GM19240 (cell line): ENCODE results near the gene KIAA1958.

Experiments used
- DNase-seq: peaks from one replicate; pipeline ENCODE4 v3.0.0; 2011; ENCODE audit warnings: low spot score; ENCODE audit not compliant: insufficient read length

The KIAA1958 gene

DNA sequence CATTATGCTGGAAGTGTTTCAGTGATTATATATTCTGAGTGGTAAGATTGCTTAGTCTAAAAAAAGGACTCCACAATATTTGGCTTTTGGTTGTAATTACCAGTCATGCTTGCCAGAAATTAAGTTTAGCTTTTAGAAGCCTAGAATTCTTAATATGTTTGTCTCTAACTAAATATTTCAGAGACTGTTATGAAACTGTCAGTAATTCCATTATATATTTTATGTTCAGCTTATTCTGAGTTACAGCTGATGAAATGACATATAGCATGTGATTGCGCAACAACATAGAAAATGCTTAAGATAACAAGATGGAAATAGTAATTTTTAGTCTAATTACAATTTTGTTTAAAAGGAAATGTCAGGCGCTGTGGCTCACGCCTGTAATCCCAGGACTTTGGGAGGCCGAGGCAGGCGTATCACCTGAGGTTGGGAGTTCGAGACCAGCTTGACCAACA lies 44.2 kb downstream of the KIAA1958 start:
- DNase-seq: no peak

DNA sequence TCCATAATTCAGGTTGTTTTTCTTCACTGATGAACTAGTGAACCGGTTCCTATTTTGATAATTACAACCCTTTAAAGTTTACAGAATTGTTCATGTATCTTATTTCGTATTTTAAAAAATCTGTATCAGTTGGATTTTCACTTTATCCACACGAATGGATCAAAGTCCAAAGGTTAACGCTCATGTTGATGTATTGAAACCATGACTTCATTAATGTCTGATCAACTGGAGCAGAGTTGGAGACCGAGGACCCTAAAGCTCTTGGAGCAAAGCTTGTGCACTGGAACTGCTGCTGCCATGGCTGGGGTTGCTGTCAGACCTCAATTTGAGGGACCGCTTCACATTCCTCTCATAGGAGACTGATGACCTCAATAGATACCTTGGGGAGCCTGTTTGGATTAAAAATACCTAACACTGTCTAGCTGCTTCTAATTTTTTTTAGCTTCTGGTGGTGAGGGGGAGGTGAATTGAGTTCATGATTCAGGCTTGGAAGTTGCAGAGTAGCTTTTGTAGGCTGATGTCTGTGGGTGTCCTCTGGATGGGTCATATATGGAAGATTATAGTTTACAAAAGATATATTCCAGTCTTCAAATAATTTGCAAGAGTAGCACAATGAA lies 45.1 kb downstream of the KIAA1958 start:
- DNase-seq: no peak

GRCh38 chr9:112532427-112532826 lies 45.8 kb downstream of the KIAA1958 start:
- no peak for DNase-seq

DNA sequence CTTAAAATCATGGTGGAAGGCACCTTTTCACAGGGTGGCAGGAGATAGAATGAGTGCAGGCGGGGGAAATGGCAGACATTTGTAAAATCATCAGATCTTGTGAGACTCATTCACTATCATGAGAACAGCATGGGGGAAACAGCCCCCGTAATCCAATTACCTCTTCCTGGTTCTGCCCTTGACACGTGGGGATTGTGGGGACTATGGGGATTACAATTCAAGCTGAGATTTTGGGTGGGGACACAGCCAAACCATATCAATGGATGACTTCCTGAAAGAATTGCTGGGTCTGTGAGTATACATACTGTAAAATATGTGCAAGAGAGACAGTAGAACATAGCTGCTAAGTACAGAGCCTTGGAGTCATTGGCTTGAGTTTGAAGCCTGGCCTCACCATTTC lies 47.0 kb downstream of the KIAA1958 start:
- no peak for DNase-seq

DNA sequence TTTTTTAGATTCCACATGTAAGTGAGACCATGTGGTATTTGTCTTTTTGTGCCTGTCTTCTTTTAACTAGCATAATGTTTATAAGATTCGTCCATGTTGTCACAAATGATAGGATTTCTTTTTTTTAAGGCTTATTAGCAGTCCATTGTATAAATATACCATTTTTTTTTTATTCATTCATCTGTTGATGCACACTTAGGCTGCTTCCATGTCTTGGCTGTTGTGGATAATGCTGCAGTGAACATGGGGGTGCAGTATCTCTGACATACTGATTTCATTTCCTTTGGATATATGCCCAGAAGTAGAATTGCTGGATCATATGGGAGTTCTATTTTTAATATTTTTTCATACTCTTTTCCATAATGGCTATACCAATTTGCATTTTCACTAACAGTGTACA lies 48.7 kb downstream of the KIAA1958 start:
- DNase-seq: no peak

GRCh38 chr9:112535811-112536210 lies 49.2 kb downstream of the KIAA1958 start:
- no peak for DNase-seq

- no peak for DNase-seq
Observed at GRCh38 chr9:112537561-112537960, 50.9 kb downstream of the KIAA1958 start.

GRCh38 chr9:112540800-112541199 lies 54.2 kb downstream of the KIAA1958 start:
- DNase-seq: no peak

DNA sequence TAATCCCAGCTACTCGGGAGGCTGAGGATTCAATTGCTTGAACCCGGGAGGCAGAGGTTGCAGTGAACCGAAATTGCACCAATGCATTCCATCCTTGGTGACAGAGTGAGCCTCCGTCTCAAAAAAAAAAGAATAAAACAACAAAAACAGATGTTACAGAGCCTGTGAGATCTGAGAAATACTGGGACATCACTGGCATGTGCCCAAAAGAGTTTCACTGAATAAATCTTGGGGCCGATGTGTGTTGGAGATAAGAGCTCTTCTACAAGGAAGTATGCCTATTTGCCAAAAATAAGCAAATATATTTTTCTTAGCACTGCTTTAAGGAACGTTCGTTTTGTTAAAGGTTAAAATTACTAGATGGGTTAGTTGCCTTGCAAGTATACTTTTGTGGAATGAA lies 55.1 kb downstream of the KIAA1958 start:
- DNase-seq: no peak

- no peak for DNase-seq
Observed at GRCh38 chr9:112542593-112543292, 56.1 kb downstream of the KIAA1958 start.

GRCh38 chr9:112544477-112544876 lies 57.9 kb downstream of the KIAA1958 start:
- DNase-seq: no peak

DNA sequence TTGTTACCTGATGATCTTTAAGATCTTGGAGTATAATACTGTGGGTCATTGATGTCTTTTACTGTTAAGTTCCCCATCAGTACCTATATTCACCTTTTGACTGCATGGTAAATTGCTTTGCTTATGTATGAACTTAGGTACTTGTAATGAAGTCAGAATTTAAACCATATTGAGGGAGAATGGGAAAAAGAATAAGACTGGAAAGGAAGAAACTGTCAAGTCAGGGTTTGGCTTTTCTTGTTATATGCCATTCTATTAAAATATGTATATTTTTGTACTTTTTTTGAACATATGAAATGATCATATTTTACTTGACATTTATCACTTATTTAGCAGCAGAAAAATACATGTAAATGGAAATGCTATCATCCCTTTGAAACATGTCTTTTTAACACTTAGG lies 58.6 kb downstream of the KIAA1958 start:
- DNase-seq: no peak

GRCh38 chr9:112546149-112547012 lies 59.8 kb downstream of the KIAA1958 start:
- DNase-seq: no peak

- no peak for DNase-seq
Observed at GRCh38 chr9:112548051-112548440, 61.4 kb downstream of the KIAA1958 start.

DNA sequence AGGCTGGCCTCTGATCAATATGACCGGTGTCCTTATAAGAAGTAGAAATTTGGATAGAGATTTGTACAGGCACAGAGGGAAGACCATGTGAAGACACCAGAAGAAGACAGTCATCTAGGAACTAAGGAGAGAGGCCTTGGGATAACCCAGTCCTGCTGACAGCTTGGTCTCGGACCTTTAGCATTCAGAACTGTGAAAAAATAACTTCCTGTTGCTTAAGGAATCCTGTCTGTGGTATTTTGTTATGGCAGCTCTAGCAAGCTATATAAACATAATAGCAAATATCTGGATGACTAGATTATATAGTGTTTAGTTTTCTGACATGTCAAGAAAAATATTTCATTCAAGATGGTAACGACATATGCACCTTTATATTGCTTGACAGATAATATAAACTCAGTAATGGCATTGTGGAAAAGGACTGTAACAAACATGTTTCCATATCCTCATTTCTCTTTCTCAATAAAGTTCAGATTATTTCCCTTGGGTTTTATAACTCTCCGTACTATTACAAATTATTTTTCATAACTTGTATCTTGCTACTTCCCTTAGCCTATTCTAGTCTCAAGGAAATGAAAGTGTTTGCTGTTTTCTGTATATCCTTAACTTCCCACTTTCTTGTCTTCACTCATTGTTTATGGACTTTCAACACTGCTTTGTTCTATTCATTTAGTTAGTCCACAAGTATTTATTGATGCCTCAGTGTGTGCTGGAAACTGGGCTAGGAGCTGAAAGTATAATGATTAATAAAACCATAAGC lies 62.4 kb downstream of the KIAA1958 start:
- DNase-seq: no peak

- DNase-seq: no peak
Observed at GRCh38 chr9:112550531-112550930, 63.9 kb downstream of the KIAA1958 start.

- no peak for DNase-seq
Observed at GRCh38 chr9:112551641-112552040, 65.0 kb downstream of the KIAA1958 start.

DNA sequence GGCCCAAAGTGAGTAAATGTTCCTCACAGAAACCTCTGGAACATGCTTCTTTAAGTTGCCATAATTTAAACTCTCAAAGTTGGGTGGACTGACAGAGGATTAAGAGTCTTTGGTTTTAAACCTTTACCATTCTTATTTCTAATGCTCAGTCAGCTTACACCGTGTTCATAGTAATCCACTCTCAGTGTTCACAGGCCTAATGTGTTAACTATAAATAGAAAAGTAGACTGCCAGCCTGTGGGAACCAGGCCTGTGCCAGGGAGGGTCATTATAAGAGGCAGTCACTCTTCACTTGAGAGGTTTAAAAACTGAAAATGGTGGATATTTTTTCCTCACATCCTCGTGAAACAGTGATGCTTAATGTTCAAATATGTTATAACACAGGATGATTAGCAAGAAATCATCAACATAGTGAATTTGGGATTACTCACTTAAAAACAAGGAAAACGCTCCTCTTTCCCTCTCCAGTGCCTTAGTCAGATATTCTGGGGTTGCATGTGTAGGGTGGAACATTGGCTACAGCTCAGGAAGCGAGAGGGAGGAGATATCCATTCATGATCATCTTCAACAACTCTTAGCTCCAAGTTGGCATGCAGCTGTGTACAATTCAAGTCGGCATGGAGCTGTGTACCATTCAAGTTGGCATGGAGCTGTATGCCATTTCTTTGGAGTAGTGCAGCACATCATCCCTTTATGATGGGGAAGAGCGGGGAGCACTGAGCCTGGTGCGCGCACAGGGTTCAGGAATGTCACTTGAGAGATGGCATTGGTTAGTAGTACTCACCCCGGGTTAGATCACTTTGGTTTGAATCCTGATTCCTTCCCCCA lies 65.8 kb downstream of the KIAA1958 start:
- no peak for DNase-seq

DNA sequence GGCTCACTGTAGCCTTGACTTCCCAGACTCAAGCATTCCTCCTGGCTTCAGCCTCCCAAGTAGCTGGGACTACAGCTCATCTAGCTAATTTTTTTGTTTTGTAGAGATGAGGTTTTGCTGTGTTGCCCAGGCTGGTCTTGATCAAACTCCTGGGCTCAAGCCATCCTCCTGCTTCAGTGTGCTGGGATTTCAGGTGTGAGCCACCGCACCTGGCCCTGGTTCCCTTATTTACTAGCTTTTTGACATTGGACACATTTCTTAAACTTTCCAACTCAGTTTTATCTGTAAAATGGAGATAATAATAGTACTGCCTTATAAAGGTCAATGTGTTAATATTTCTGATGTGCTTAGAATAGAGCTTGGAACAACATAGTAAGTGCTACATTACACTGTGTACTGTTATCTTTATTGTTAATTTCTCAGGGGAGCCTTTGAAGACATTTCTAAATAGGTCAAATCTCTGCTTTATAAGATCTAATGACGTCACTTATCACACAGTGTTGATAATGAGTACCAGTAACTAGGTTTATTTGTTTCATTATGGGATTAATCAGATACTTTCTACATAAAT lies 66.7 kb downstream of the KIAA1958 start:
- DNase-seq: no peak

GRCh38 chr9:112554516-112554915 lies 67.9 kb downstream of the KIAA1958 start:
- no peak for DNase-seq
